IMR-90 (cell line): ENCODE measurements around the gene RAB11FIP3.

Experiments
- BHLHE40 ChIP-seq: fragments of 150-350 bp; IDR thresholded peaks from 2 replicates; pipeline ENCODE4 v1.6.1; 2016; ENCODE audit warnings: mild to moderate bottlenecking, low read depth, low read length
- CEBPB ChIP-seq: IDR thresholded peaks from 2 replicates; pipeline ENCODE4 v1.6.1; 2012; ENCODE audit warnings: low read depth, low read length, improper control_type of control experiment
- CTCF ChIP-seq: conservative IDR thresholded peaks from 2 replicates; pipeline ENCODE4 v1.5.1; 2012; ENCODE audit warnings: mild to moderate bottlenecking, low read depth, low read length, improper control_type of control experiment
- ELK1 ChIP-seq: fragments of 150-350 bp; IDR thresholded peaks from 2 replicates; pipeline ENCODE4 v1.6.1; 2016; ENCODE audit warnings: low read depth, mild to moderate bottlenecking, low read length, moderate library complexity, borderline replicate concordance
- FOS ChIP-seq: fragments of 150-350 bp; IDR thresholded peaks from 2 replicates; pipeline ENCODE4 v1.6.1; 2016; ENCODE audit warnings: low read depth, low read length
- MAFK ChIP-seq: IDR thresholded peaks from 2 replicates; pipeline ENCODE4 v1.6.1; 2012; ENCODE audit warnings: low read depth, low read length, improper control_type of control experiment
- MAZ ChIP-seq: IDR thresholded peaks from 2 replicates; pipeline ENCODE4 v1.6.1; 2012; ENCODE audit warnings: low read depth, mild to moderate bottlenecking, low read length, improper control_type of control experiment, moderate library complexity, borderline replicate concordance
- MXI1 ChIP-seq: IDR thresholded peaks from 2 replicates; pipeline ENCODE4 v1.6.1; 2012; ENCODE audit warnings: low read depth, mild to moderate bottlenecking, low read length, moderate library complexity, borderline replicate concordance
- POLR2A ChIP-seq: IDR thresholded peaks from 2 replicates; pipeline ENCODE4 v1.6.1; 2012; ENCODE audit warnings: mild to moderate bottlenecking, low read depth, low read length
- RAD21 ChIP-seq: IDR thresholded peaks from 2 replicates; pipeline ENCODE4 v1.6.1; 2012; ENCODE audit warnings: low read length, improper control_type of control experiment
- RCOR1 ChIP-seq: IDR thresholded peaks from 2 replicates; pipeline ENCODE4 v1.6.1; 2012; ENCODE audit warnings: mild to moderate bottlenecking, low read length, improper control_type of control experiment; ENCODE audit not compliant: insufficient replicate concordance
- RFX5 ChIP-seq: IDR thresholded peaks from 2 replicates; pipeline ENCODE4 v1.8.0; 2012; ENCODE audit warnings: low read depth, mild to moderate bottlenecking, low read length, moderate library complexity
- SMC3 ChIP-seq: fragments of 150-350 bp; IDR thresholded peaks from 2 replicates; pipeline ENCODE4 v1.6.1; 2016; ENCODE audit warnings: low read depth, mild to moderate bottlenecking, antibody characterized with exemption, low read length, moderate library complexity
- USF2 ChIP-seq: fragments of 150-350 bp; IDR thresholded peaks from 2 replicates; pipeline ENCODE4 v1.6.1; 2017; ENCODE audit warnings: mild to moderate bottlenecking, antibody characterized with exemption, low read length, low read depth

- TF ChIP-seq CTCF (0 out of 2 replicates have a peak, but pooled peaks have one; percentile 5), USF2 (no peak), POLR2A (no peak), SMC3 (no peak), ELK1 (no peak), CEBPB (no peak), RAD21 (no peak), RCOR1 (no peak), MXI1 (no peak), FOS (no peak), MAFK (no peak), RFX5 (no peak), MAZ (no peak), BHLHE40 (no peak)
Measured at GRCh38 chr16:549544-550263, 124.3 kb downstream of the RAB11FIP3 start.
